Measurements from ENCODE around the gene ATF4.

GRCh38 chr22:39526736-39527171, 6.4 kb downstream of the ATF4 start:
- TF ChIP-seq, protein P1, sequence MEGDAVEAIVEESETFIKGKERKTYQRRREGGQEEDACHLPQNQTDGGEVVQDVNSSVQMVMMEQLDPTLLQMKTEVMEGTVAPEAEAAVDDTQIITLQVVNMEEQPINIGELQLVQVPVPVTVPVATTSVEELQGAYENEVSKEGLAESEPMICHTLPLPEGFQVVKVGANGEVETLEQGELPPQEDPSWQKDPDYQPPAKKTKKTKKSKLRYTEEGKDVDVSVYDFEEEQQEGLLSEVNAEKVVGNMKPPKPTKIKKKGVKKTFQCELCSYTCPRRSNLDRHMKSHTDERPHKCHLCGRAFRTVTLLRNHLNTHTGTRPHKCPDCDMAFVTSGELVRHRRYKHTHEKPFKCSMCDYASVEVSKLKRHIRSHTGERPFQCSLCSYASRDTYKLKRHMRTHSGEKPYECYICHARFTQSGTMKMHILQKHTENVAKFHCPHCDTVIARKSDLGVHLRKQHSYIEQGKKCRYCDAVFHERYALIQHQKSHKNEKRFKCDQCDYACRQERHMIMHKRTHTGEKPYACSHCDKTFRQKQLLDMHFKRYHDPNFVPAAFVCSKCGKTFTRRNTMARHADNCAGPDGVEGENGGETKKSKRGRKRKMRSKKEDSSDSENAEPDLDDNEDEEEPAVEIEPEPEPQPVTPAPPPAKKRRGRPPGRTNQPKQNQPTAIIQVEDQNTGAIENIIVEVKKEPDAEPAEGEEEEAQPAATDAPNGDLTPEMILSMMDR (tag by site-specific recombination; IDR thresholded peaks at IDR 0.05): no peak
- TF ChIP-seq ZBTB7A (tag by site-specific recombination; IDR thresholded peaks at IDR 0.05; ENCODE audit: low read depth) (no peak), ZNF274 (IDR thresholded peaks at IDR 0.05; ENCODE audit: low read length) (no peak), ZNF274 (tag by site-specific recombination; IDR thresholded peaks at IDR 0.05; ENCODE audit: borderline replicate concordance) (no peak), ZBTB17 (tag by site-specific recombination; IDR thresholded peaks at IDR 0.05) (no peak), ZNF146 (tag by site-specific recombination; IDR thresholded peaks at IDR 0.05) (no peak), ZNF660 (tag by site-specific recombination; IDR thresholded peaks at IDR 0.05) (no peak), SP2 (tag by site-specific recombination; IDR thresholded peaks at IDR 0.05) (no peak), ZNF624 (tag by site-specific recombination; IDR thresholded peaks at IDR 0.05) (no peak)
